ENCODE data around the gene WFIKKN1. TPM values are rescaled to one million over a fixed set of nuclear protein-coding genes. Genes with fewer than 3 reads are reported as not detected.

The WFIKKN1 gene
- total RNA-seq, 1 donor from 2014 or later: 0.47 TPM

- Mint-ChIP-seq H3K4me3 (ENCODE audit: unreplicated experiment) (no peak overlapping the region), H3K36me3 (ENCODE audit: low read depth) (no peaks in the 10 kb centered on the region), H3K4me1 (ENCODE audit: low read depth) (peaks cover 12% of the 10 kb centered on the region), H3K27ac (ENCODE audit: unreplicated experiment) (no peak overlapping the region), H3K27me3 (ENCODE audit: low read depth) (no peaks in the 10 kb centered on the region), H3K9me3 (ENCODE audit: low read depth) (no peaks in the 10 kb centered on the region)
- peak; percentile 61 for DNase-seq (ENCODE audit: low spot score)
- TF ChIP-seq, protein P1, sequence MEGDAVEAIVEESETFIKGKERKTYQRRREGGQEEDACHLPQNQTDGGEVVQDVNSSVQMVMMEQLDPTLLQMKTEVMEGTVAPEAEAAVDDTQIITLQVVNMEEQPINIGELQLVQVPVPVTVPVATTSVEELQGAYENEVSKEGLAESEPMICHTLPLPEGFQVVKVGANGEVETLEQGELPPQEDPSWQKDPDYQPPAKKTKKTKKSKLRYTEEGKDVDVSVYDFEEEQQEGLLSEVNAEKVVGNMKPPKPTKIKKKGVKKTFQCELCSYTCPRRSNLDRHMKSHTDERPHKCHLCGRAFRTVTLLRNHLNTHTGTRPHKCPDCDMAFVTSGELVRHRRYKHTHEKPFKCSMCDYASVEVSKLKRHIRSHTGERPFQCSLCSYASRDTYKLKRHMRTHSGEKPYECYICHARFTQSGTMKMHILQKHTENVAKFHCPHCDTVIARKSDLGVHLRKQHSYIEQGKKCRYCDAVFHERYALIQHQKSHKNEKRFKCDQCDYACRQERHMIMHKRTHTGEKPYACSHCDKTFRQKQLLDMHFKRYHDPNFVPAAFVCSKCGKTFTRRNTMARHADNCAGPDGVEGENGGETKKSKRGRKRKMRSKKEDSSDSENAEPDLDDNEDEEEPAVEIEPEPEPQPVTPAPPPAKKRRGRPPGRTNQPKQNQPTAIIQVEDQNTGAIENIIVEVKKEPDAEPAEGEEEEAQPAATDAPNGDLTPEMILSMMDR (IDR thresholded peaks at IDR 0.05): no peak
Observed at GRCh38 chr16:619476-620100, 11.2 kb upstream of the WFIKKN1 start.

- no peaks in the 10 kb centered on the region for H3K9me3 Mint-ChIP-seq (ENCODE audit: low read depth)
- TF ChIP-seq, protein P1 (IDR thresholded peaks at IDR 0.05): no peak
- peaks cover 12% of the 10 kb centered on the region for H3K4me1 Mint-ChIP-seq (ENCODE audit: low read depth)
- no peaks in the 10 kb centered on the region for H3K27me3 Mint-ChIP-seq (ENCODE audit: low read depth)
- H3K36me3 Mint-ChIP-seq (ENCODE audit: low read depth): no peaks in the 10 kb centered on the region
- no peak overlapping the region for H3K27ac Mint-ChIP-seq (ENCODE audit: unreplicated experiment)
- H3K4me3 Mint-ChIP-seq (ENCODE audit: unreplicated experiment): no peak overlapping the region
- DNase-seq (ENCODE audit: low spot score): no peak
Observed at GRCh38 chr16:620700-621525, 9.9 kb upstream of the WFIKKN1 start.

DNA sequence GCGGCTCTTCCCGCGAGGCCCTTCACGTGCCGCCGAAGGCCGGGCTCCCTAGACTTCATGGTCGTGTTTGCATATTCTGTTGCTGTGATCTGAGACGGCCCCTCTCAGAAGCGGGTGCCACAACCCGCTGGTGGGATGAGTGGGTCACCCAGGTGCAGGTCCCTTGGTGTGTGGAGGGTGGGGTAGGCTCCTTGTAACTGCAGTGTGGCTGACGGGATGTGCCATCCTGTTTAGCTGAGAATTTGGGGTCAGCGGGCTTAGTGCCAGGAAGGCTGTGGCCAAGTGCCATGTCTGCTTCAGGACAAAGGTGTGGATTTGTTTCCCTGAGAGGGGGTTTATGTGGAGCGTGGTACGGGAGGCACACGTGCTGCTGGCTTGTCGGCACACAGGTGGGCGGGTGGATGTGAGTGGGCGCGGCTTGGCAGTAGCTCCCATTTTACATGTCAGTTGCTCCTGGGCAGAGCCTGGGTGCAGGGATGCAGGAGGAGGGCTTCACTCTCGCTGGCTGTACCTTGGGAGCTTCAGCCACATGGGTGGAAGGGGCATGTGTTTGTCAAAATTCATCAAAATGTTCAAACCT lies 9.2 kb upstream of the WFIKKN1 start:
- TF ChIP-seq, protein P1 (IDR thresholded peaks at IDR 0.05): no peak
- Mint-ChIP-seq H3K36me3 (ENCODE audit: low read depth) (peaks cover under 1% of the 10 kb centered on the region), H3K4me3 (ENCODE audit: unreplicated experiment) (peak overlapping the region; percentile 28), H3K9me3 (ENCODE audit: low read depth) (no peaks in the 10 kb centered on the region), H3K27ac (ENCODE audit: unreplicated experiment) (peak overlapping the region; percentile 80), H3K4me1 (ENCODE audit: low read depth) (peaks cover 15% of the 10 kb centered on the region), H3K27me3 (ENCODE audit: low read depth) (no peaks in the 10 kb centered on the region)
- no peak for DNase-seq (ENCODE audit: low spot score)

- peaks cover 2% of the 10 kb centered on the region for H3K36me3 Mint-ChIP-seq (ENCODE audit: low read depth)
- peaks cover 28% of the 10 kb centered on the region for H3K4me1 Mint-ChIP-seq (ENCODE audit: low read depth)
- H3K27ac Mint-ChIP-seq (ENCODE audit: unreplicated experiment): no peak overlapping the region
- no peaks in the 10 kb centered on the region for H3K9me3 Mint-ChIP-seq (ENCODE audit: low read depth)
- no peak for DNase-seq (ENCODE audit: low spot score)
- TF ChIP-seq, protein P1 (IDR thresholded peaks at IDR 0.05): no peak
- H3K4me3 Mint-ChIP-seq (ENCODE audit: unreplicated experiment): no peak overlapping the region
- H3K27me3 Mint-ChIP-seq (ENCODE audit: low read depth): no peaks in the 10 kb centered on the region
Observed at GRCh38 chr16:622920-623280, 7.9 kb upstream of the WFIKKN1 start.

- peaks cover 36% of the 10 kb centered on the region for H3K4me1 Mint-ChIP-seq (ENCODE audit: low read depth)
- no peak overlapping the region for H3K4me3 Mint-ChIP-seq (ENCODE audit: unreplicated experiment)
- H3K36me3 Mint-ChIP-seq (ENCODE audit: low read depth): peaks cover 2% of the 10 kb centered on the region
- H3K9me3 Mint-ChIP-seq (ENCODE audit: low read depth): no peaks in the 10 kb centered on the region
- H3K27me3 Mint-ChIP-seq (ENCODE audit: low read depth): no peaks in the 10 kb centered on the region
- no peak for DNase-seq (ENCODE audit: low spot score)
- no peak overlapping the region for H3K27ac Mint-ChIP-seq (ENCODE audit: unreplicated experiment)
- TF ChIP-seq, protein P1 (IDR thresholded peaks at IDR 0.05): no peak
Observed at GRCh38 chr16:624526-625070, 6.2 kb upstream of the WFIKKN1 start.
